Fibroblast of lung (primary cell): Measurements from ENCODE around the gene SDHC. TPM values are rescaled to one million over a fixed set of nuclear protein-coding genes. Genes with fewer than 3 reads are reported as not detected.

Experiments
- DNase-seq, 2 donors: peaks; one replicate each; pipeline versions ENCODE4 v3.0.0 to v3.0.0-alpha.2; 2010; ENCODE audit warnings: low read depth in 2 of 2
- H2AFZ ChIP-seq: 2 replicates; pipeline ENCODE4 v1.5.1; 2012; ENCODE audit warnings: low read length, control low read depth, inconsistent platforms
- H3K27ac ChIP-seq: 2 replicates; pipeline ENCODE4 v1.5.1; 2011; ENCODE audit warnings: low read length, control low read depth; ENCODE audit not compliant: insufficient read depth
- H3K27me3 ChIP-seq: 2 replicates; pipeline ENCODE4 v1.5.1; 2011; ENCODE audit warnings: mild to moderate bottlenecking, low read length; ENCODE audit not compliant: control insufficient read depth, insufficient read depth
- H3K36me3 ChIP-seq: 2 replicates; pipeline ENCODE4 v1.5.1; 2011; ENCODE audit warnings: low read length; ENCODE audit not compliant: control insufficient read depth, insufficient read depth
- H3K4me1 ChIP-seq: 2 replicates; pipeline ENCODE4 v1.5.1; 2011; ENCODE audit warnings: low read length; ENCODE audit not compliant: control insufficient read depth, insufficient read depth; ENCODE audit errors: extremely low read depth
- H3K4me2 ChIP-seq: 2 replicates; pipeline ENCODE4 v1.5.1; 2011; ENCODE audit warnings: low read length, control low read depth; ENCODE audit not compliant: insufficient read depth; ENCODE audit errors: extremely low read depth
- H3K4me3 ChIP-seq, 4 experiments: fragments of 200-600 bp in 1 of 4; sonication (generic) in 1 of 4; replicated peaks in 1 of 4; 2 replicates each; pipeline ENCODE4 v1.5.1; 2011 to 2016; ENCODE audit warnings: low read length in 4 of 4, low read depth in 3 of 4, mild to moderate bottlenecking in 3 of 4, control low read depth in 2 of 4, inconsistent platforms in 1 of 4, mixed read lengths in 1 of 4; ENCODE audit not compliant: insufficient read depth in 1 of 4; ENCODE audit errors: control extremely low read depth in 1 of 4
- H3K79me2 ChIP-seq: 2 replicates; pipeline ENCODE4 v1.5.1; 2012; ENCODE audit warnings: mild to moderate bottlenecking, low read length, inconsistent platforms; ENCODE audit not compliant: control insufficient read depth, insufficient read depth
- H3K9ac ChIP-seq: 2 replicates; pipeline ENCODE4 v1.5.1; 2011; ENCODE audit warnings: mild to moderate bottlenecking, low read length, control low read depth; ENCODE audit not compliant: insufficient read depth
- H3K9me3 ChIP-seq: 2 replicates; pipeline ENCODE4 v1.5.1; 2012; ENCODE audit warnings: low read depth, low read length; ENCODE audit not compliant: control insufficient read depth, insufficient read depth
- H4K20me1 ChIP-seq: 2 replicates; pipeline ENCODE4 v1.5.1; 2011; ENCODE audit warnings: low read length; ENCODE audit not compliant: control insufficient read depth, insufficient read depth; ENCODE audit errors: extremely low read depth
- CTCF ChIP-seq, 2 donors: IDR thresholded peaks in 1 of 2; conservative IDR thresholded peaks in 1 of 2; 1 replicate in 1 of 2; 2 replicates in 1 of 2; pipeline ENCODE4 v1.5.1; 2011 to 2012; ENCODE audit warnings: low read length in 2 of 2, control low read depth in 1 of 2, inconsistent platforms in 1 of 2, low read depth in 1 of 2, mild to moderate bottlenecking in 1 of 2
- EZH2 ChIP-seq: IDR thresholded peaks from 2 replicates; pipeline ENCODE4 v1.5.1; 2012; ENCODE audit warnings: low read length, control low read depth, mild to moderate bottlenecking; ENCODE audit errors: missing control alignments
- polyA plus RNA-seq, 2 donors: library from polyadenylated mRNA; depleted of rRNA in 1 of 2; stranded (reverse) in 1 of 2; unstranded in 1 of 2; fragments of >200 nt; gene quantifications; 2 replicates each; pipeline ENCODE4 v1.2.1, GENCODE V29; 2011 to 2012; ENCODE audit warnings: missing spikeins in 1 of 2
- total RNA-seq: library from RNA; depleted of rRNA; stranded (reverse); fragments of >200 nt; gene quantifications from 2 replicates; pipeline ENCODE4 v1.2.1, GENCODE V29; 2014

Gene SDHC
- total and polyA plus RNA-seq, 2 donors (not counting 1 experiment from before 2014, with no cell fraction given), result 24.8 to 484 TPM

GRCh38 chr1:161324020-161324419, 9.8 kb downstream of the SDHC start:
- Histone ChIP-seq H3K9me3 (no peaks in the 10 kb centered on the region), H3K9ac (no peak overlapping the region), H3K79me2 (no peaks in the 10 kb centered on the region), H2AFZ (no peak overlapping the region), H3K4me1 (no peaks in the 10 kb centered on the region), H3K36me3 (peaks cover 3% of the 10 kb centered on the region), H3K4me3 (no peak overlapping the region), H4K20me1 (no peaks in the 10 kb centered on the region), H3K4me2 (no peak overlapping the region), H3K27ac (no peak overlapping the region), H3K27me3 (no peaks in the 10 kb centered on the region)
- TF ChIP-seq EZH2 (no peak), CTCF (conservative IDR thresholded peaks at IDR 0.05 in 1 of 2, IDR thresholded peaks at IDR 0.05 in 1 of 2; ENCODE audit: low read depth in 1 of 2, low read length in 2 of 2) (no peak)
- DNase-seq, result no peak

- no peak overlapping the region for H3K9ac ChIP-seq
- no peak overlapping the region for H3K4me2 ChIP-seq
- no peak for DNase-seq
- no peak overlapping the region for H2AFZ ChIP-seq
- TF ChIP-seq EZH2 (no peak), CTCF (conservative IDR thresholded peaks at IDR 0.05 in 1 of 2, IDR thresholded peaks at IDR 0.05 in 1 of 2; ENCODE audit: low read depth in 1 of 2, low read length in 2 of 2) (no peak)
- H4K20me1 ChIP-seq, result no peaks in the 10 kb centered on the region
- no peak overlapping the region for H3K27ac ChIP-seq
- no peaks in the 10 kb centered on the region for H3K4me1 ChIP-seq
- no peaks in the 10 kb centered on the region for H3K9me3 ChIP-seq
- H3K79me2 ChIP-seq, result no peaks in the 10 kb centered on the region
- no peaks in the 10 kb centered on the region for H3K27me3 ChIP-seq
- H3K36me3 ChIP-seq, result peaks cover 3% of the 10 kb centered on the region
- H3K4me3 ChIP-seq, result no peak overlapping the region
Observed at GRCh38 chr1:161330346-161330745, 16.2 kb downstream of the SDHC start.

- H4K20me1 ChIP-seq, result no peaks in the 10 kb centered on the region
- peaks cover 2% of the 10 kb centered on the region for H3K36me3 ChIP-seq
- no peak overlapping the region for H3K9ac ChIP-seq
- H3K79me2 ChIP-seq, result no peaks in the 10 kb centered on the region
- H3K4me2 ChIP-seq, result no peak overlapping the region
- DNase-seq, result no peak
- no peaks in the 10 kb centered on the region for H3K9me3 ChIP-seq
- no peak overlapping the region for H3K4me3 ChIP-seq
- no peak overlapping the region for H2AFZ ChIP-seq
- no peak for TF ChIP-seq CTCF (conservative IDR thresholded peaks at IDR 0.05 in 1 of 2, IDR thresholded peaks at IDR 0.05 in 1 of 2; ENCODE audit: low read depth in 1 of 2, low read length in 2 of 2)
- TF ChIP-seq EZH2, result no peak
- H3K27me3 ChIP-seq, result no peaks in the 10 kb centered on the region
- no peak overlapping the region for H3K27ac ChIP-seq
- no peaks in the 10 kb centered on the region for H3K4me1 ChIP-seq
Observed at GRCh38 chr1:161333166-161333565, 19.0 kb downstream of the SDHC start.
